Naive thymus-derived CD8-positive, alpha-beta T cell (primary cell): ENCODE results near the gene TOP2A. TPM values are rescaled to one million over a fixed set of nuclear protein-coding genes. Genes with fewer than 3 reads are reported as not detected.
A peak's percentile ranks its signal among the peaks of the same experiment; 100 is the strongest.

Experiments used
- ATAC-seq, 2 donors: fragments of 150-1000 bp; cut with Tn5 transposase in 1 of 2; sonication (Bioruptor Pico), chemical (Tn5 transposase) in 1 of 2; 1 replicate in 1 of 2; 2 replicates in 1 of 2; pipeline ENCODE4 v1.10.0; 2021; ENCODE audit warnings: mild to moderate bottlenecking in 2 of 2, moderate library complexity in 2 of 2
- POLR2A ChIA-PET: fragments of 350-600 bp; sonication (Branson Sonifier 250); formaldehyde crosslinking; loops from one replicate; lab custom pipeline; 2021; ENCODE audit warnings: antibody characterized with exemption; lab: Charles Lee
- DNase-seq, 10 donors: peaks; one replicate each; pipeline versions ENCODE4 v3.0.0 to v3.0.0-alpha.2; 2020 to 2022
- H3K27ac Mint-ChIP-seq, 10 donors: one replicate each; pipeline ENCODE4 v1.8.0; 2020 to 2022; ENCODE audit warnings: mild to moderate bottlenecking in 10 of 10, mixed read lengths in 10 of 10, moderate library complexity in 4 of 10, inconsistent platforms in 1 of 10
- H3K27me3 Mint-ChIP-seq, 5 donors: one replicate each; pipeline ENCODE4 v1.8.0; 2021 to 2022; ENCODE audit warnings: mixed read lengths in 5 of 5
- H3K36me3 Mint-ChIP-seq, 3 donors: one replicate each; pipeline ENCODE4 v1.8.0; 2020 to 2022; ENCODE audit warnings: mixed read lengths in 3 of 3, mild to moderate bottlenecking in 2 of 3, inconsistent platforms in 1 of 3
- H3K4me1 Mint-ChIP-seq, 4 donors: one replicate each; pipeline ENCODE4 v1.8.0; 2021 to 2022; ENCODE audit warnings: mixed read lengths in 4 of 4
- H3K4me3 Mint-ChIP-seq, 10 donors: one replicate each; pipeline ENCODE4 v1.8.0; 2020 to 2022; ENCODE audit warnings: mild to moderate bottlenecking in 10 of 10, mixed read lengths in 10 of 10, moderate library complexity in 6 of 10, inconsistent platforms in 1 of 10
- H3K9me3 Mint-ChIP-seq, 9 donors: one replicate each; pipeline ENCODE4 v1.8.0; 2020 to 2022; ENCODE audit warnings: mixed read lengths in 9 of 9, mild to moderate bottlenecking in 3 of 9, inconsistent platforms in 1 of 9, moderate library complexity in 1 of 9
- polyA plus RNA-seq, 3 donors: library from polyadenylated mRNA; unstranded; fragments of 300-500 nt; fragmentation: Illumina TruSeq; gene quantifications; one replicate each; pipeline ENCODE4 v1.2.3, GENCODE V29; 2021
- total RNA-seq, 8 experiments: library from RNA in 2 of 8; stranded (reverse) in 2 of 8; gene quantifications; one replicate each; pipeline ENCODE4 v1.2.3 and lab custom pipeline; 2021 to 2026

TOP2A gene
- total and polyA plus RNA-seq, 5 experiments from 2014 or later: 0.14 to 0.81 (median 0.41) TPM; not detected in 2

DNA sequence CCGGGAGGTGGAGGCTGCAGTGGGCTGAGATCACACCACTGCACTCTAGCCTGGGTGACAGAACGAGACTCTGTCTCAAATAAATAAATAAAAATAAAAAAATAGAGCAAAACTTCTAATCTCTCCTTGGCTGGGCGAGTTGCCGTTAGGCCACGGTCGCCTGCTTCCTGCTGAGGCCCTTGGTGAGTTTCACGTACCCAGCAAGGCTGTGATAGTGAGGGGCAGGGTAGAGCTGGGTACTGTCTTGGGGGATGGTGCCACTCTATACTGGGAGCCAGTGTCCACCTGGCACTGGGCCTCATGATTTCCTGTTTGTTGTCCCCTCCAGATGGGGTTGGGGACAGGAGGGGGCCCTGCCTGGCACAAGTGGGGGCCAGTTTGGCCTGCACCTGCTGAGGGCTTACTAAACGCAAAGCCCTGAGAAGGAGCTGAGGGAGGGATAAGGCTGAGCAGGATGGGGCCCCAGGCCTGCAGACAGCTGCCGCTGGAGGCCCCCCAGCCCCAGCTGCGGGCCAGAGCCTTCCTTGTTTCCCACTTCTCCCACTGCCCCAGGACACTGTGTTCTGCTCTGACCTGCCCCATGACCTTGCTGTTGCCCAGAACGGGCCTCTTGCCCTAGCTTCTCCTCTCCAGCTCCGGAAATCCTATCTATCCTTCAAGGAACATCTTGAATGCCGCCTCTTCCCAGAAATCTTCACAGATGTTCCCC is 78.6 kb downstream of the TOP2A start:
- Mint-ChIP-seq H3K36me3 (peaks cover 0 to 13% (median 0%) of the 10 kb centered on the region in 3 donors), H3K4me3 (peak overlapping the region in 7 of 10 donors; percentile 23 to 51 (median 36)), H3K27ac (peak overlapping the region; percentile 77 to 98 (median 96)), H3K4me1 (peaks cover 43 to 79% (median 76%) of the 10 kb centered on the region in 4 donors), H3K27me3 (no peaks in the 10 kb centered on the region), H3K9me3 (no peaks in the 10 kb centered on the region)
- POLR2A ChIA-PET: interaction anchor here (0.6 to 12.6 kb wide), 8 partner anchors 11 to 595 kb away, joined by 3 to 283 read pairs (median 5); no protein-coding TSS in a partner anchor
- DNase-seq (no peak), ATAC-seq (no peak)

Other genes with a start within 250 kb of the TOP2A start
- 1 to 10 TPM; 5.9 to 6.4 TPM for gene RAPGEFL1, start 240.4 kb downstream of the TOP2A start, total RNA-seq
- gene RAPGEFL1, start 240.4 kb downstream of the TOP2A start, polyA plus RNA-seq: under 1 TPM in 2 of 3 donors, not detected in 1; 0.12 to 0.65 TPM
- gene WIPF2, start 198.6 kb downstream of the TOP2A start, total RNA-seq: 10 to 100 TPM; 29.0 to 32.7 TPM
- 1 to 10 TPM; 6.4 to 7.5 (median 7.5) TPM for gene WIPF2, start 198.6 kb downstream of the TOP2A start, polyA plus RNA-seq
- gene CDC6, start 130.0 kb downstream of the TOP2A start, total RNA-seq: 1 to 10 TPM; 1.5 to 1.6 TPM
- under 1 TPM in 1 of 3 donors, not detected in 2; 0.08 TPM for gene CDC6, start 130.0 kb downstream of the TOP2A start, polyA plus RNA-seq
- 10 to 100 TPM; 39.2 to 39.9 TPM for gene RARA, start 108.7 kb downstream of the TOP2A start, total RNA-seq
- gene RARA, start 108.7 kb downstream of the TOP2A start, polyA plus RNA-seq: 10 to 100 TPM in 1 of 3 donors, 1 to 10 TPM in 2; 7.2 to 12.4 (median 9.0) TPM
- not detected for gene GJD3, start 53.2 kb downstream of the TOP2A start, total RNA-seq
- gene GJD3, start 53.2 kb downstream of the TOP2A start, polyA plus RNA-seq: not detected
- under 1 TPM; 0.80 to 0.86 TPM for gene IGFBP4, start 25.6 kb upstream of the TOP2A start, total RNA-seq
- 1 to 10 TPM in 1 of 3 donors, under 1 TPM in 1, not detected in 1; 0.09 to 1.0 TPM for gene IGFBP4, start 25.6 kb upstream of the TOP2A start, polyA plus RNA-seq
- not detected for gene TNS4, start 83.7 kb upstream of the TOP2A start, total RNA-seq
- not detected for gene TNS4, start 83.7 kb upstream of the TOP2A start, polyA plus RNA-seq
- gene CCR7, start 147.6 kb upstream of the TOP2A start, total RNA-seq: 100 to 1,000 TPM; 571 to 574 TPM
- 1,000 to 10,000 TPM in 2 of 3 donors, 100 to 1,000 TPM in 1; 897 to 2,008 (median 1,531) TPM for gene CCR7, start 147.6 kb upstream of the TOP2A start, polyA plus RNA-seq
- gene SMARCE1, start 229.9 kb upstream of the TOP2A start, total RNA-seq: 100 to 1,000 TPM in 1 of 2 experiments, 10 to 100 TPM in 1; 97.5 to 108 TPM
- gene SMARCE1, start 229.9 kb upstream of the TOP2A start, polyA plus RNA-seq: 100 to 1,000 TPM; 195 to 229 (median 220) TPM
- gene KRT222, start 247.3 kb upstream of the TOP2A start, total RNA-seq: not detected
- under 1 TPM in 1 of 3 donors, not detected in 2; 0.09 TPM for gene KRT222, start 247.3 kb upstream of the TOP2A start, polyA plus RNA-seq